MV-4-11 (cell line): ENCODE results near the gene ATG16L1.
A peak's percentile ranks its signal among the peaks of the same experiment; 100 is the strongest.

Experiments
- DNase-seq: peaks from one replicate; lab custom pipeline; 2025; lab: John Stamatoyannopoulos, UW

The ATG16L1 gene

DNA sequence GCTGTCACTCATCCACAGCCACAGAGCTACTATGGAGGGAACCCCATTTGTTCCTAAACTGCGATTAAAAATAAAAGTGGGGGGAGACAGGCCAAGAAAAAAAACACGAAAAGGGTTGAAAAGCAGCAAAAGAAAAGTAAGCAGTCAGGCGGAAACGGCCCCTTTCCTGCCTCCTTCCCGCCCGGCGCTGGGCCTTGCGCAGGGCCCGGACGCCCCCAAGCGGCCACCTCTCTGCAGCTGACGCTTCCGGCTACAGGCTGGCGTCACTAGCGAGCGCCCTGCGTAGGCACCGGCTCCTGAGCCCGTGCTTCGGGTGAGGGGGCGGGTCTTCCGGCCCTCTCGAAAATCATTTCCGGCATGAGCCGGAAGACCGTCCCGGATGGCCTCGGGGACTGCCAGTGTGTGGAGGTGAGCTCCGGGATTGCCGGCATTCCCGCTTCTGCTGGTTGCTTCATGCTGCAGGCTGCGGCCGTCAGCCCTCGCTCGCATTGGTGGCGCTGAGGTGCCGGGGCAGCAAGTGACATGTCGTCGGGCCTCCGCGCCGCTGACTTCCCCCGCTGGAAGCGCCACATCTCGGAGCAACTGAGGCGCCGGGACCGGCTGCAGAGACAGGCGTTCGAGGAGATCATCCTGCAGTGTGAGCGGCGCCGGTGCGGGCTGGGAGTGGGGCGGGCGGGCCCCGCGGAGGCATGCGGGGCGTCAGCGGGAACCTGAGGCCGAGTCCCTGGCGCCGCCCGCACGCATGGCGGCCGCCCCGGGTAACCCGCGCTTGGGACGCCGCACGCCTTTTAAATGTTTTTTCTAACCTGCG, at the start of gene ATG16L1:
ATG16L1 (plus strand) TSS at position 368 of the 811 bp plus-strand sequence; CDS start at position 523, 155 bp downstream.
- peak; percentile 96 for DNase-seq

DNA sequence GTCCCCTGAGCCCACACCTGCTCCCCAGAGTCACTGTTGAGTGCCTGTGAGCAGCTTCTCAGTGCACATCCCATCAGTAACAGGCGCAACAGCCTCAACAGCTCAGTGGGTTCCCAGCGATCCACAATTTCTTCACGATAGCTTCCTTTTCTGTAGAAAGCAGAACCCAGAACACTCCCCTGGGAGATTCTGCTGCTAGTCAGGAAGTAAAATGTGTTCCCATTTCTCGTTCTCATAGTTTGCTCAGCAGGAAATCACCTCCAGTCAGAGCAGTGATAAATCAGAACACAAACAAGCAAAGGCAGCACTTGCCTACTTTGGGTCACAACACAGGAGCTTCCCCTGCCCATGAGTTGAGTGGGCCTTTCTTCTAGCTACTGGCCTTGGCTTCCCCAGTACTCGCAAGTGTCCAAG, 48.9 kb upstream of the ATG16L1 start:
- peak; percentile 54 for DNase-seq

DNA sequence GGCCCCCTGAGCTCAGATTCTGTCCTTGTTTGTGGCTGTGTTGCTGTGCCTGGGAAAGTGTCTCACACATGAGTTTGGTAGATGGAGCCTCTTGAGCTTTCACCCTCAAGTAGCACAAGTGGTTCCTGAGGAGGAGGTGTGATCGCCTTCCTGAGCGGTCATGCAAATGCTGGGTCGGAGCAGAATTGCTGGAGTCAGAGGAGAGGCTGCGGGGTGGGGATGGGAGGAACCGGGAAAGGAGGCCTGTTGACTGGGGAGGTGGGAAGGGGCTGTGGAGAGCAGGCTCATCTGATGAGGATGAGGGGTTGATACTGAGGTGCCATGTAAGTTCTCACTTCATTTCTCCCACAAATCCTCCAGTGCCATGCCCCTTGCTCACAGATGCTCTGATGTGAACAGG, 48.4 kb upstream of the ATG16L1 start:
- no peak for DNase-seq

DNA sequence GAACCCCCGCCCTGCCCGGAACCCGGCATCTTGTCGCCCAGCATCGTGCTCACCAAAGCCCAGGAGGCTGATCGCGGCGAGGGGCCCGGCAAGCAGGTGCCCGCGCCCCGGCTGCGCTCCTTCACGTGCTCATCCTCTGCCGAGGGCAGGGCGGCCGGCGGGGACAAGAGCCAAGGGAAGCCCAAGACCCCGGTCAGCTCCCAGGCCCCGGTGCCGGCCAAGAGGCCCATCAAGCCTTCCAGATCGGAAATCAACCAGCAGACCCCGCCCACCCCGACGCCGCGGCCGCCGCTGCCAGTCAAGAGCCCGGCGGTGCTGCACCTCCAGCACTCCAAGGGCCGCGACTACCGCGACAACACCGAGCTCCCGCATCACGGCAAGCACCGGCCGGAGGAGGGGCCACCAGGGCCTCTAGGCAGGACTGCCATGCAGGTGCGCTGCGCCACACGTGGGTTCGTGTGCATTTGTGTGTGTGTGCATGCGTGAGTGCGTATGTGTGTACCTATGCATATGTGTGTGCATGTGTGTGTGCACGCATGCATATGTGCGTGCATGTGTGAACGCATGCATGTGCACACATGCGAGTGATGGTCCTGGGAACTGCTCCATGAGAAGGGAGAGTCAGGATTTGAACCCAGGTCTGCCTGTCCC, 47.1 kb upstream of the ATG16L1 start:
- no peak for DNase-seq

DNA sequence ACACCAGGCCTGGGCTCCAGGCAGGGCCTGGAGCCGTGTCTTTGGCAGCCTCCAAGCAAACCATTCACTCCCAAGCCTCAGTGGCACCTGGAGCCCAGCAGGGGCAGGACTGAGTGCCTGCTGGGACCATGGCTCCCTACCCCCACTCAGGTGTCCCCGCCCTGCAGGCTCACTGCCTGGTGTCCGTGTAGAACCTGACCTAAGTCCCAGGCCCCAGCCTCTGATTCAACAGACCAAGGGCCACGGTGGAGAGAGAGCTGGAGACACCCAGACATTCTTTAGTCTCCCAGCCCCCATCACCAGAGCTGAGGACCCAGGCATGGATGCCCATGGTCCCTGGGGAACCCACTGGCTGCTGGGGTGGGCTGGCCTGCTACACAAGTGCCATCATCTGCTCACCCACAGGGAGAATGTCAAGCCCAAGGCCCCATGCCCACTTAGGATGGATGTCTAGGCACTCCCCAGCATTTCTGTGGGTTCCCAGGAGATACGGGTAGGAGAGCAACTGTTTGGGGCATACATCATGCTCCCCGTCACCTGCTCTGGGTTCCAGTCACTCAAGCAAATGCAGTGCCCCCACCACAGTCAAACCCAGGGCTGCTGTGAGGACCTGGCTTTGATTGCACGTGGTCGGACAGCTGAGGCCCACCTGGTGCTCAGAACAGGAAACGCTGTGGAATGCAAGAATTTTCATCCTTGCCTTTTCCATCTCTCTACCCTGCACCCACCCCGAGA, 42.9 kb upstream of the ATG16L1 start:
- no peak for DNase-seq

DNA sequence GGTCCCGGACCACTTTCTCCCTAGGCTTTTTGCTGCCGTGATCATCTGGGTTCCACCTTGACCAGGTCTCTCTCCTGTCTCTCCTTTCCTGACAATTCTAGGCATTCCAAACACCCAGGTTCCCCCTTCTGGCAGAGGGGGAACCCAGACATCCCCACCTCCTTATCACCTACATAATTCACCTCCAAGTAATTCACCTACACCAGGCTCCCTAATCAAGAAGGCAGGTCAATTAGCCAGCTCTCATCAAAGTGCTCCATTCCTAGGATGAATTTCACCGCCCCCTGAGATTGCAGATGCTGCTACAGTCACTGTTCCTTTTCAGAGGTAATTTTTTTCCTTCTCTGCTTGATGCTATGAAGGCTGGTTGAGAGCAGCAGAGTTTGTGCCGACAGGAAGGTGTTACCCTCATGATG, 42.3 kb upstream of the ATG16L1 start:
- DNase-seq, result no peak

DNA sequence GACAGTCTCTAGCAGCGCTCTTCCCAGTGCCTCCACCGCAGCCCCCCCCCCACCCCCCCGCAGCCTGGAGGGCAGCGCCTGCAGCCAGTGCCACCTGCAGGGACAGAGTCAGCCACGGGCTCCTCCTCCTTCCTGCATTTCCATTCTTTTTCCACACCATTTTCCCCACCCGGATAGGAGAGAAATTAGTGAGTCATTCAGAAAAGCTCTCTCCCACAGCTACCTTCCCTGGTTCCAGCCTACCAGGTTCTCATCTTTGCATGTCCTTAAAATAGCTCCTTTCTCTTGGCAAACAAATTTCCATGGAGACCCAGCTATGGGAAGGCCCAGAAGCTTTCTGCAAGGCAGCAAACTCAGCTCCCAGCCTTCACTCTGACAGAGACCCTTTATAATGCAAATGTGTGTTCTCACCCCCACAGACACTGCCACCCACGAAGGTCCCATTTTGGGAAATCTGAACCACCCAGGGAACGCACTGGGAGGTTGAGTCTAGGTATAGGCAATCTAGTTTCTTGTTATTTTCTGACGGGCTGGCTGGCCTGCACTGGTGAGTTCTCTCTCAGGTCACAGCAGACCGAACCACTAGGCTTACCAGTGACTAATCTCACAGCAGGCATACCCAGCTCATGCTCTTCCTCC, 41.8 kb upstream of the ATG16L1 start:
- DNase-seq, result no peak

DNA sequence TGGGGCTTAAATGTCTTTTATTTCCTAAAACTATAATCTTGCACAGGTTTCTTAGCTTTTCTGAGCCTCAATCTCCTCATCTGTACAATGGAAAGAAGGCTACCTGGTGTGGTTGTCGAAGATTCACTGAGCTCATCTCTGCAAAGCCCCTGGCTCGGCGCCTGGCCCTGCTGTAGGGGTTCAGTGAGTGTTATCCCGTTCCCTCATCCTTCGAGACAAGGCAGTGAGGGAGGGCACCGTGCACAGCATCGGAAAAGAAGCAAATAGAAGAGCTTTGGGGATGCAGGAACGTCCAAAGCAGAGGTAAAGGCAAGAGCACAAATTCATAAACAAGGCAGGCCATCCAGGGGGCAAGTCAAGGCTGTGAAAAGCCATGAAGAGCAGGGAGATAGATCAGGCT, 41.2 kb upstream of the ATG16L1 start:
- DNase-seq, result no peak

DNA sequence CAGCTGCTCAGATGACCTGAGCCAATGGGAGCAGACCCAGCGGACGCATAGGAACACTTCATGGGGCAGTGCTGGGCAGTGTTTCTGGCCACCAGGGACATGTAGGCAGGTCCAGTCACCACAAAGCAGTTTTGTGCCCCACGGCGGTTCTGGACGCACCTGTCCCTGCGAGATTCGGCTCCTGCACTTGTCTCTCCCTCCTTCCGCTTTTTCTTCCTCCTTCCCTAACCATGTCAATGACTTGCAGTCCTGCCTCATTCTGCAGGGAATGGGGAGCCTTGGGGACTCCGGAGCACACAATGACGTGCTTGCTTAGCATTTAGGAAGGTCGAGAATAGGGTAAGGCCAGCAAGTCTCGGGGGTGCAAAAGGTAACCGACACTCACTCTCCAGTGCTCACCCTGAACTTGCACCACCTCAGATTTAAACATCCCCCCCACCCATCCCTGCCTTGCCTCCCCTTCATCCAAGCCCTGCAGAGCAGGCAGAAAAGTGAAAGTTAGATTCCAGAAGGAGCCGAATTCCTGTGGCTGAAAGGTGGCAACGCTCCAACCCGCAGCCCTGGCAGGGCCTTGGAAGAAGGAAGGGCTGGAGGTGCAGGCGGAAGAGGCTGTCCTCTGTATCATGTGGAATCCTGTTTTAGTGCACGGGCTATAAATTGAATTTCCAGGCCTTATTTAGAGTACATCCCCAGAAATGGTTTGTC, 40.5 kb upstream of the ATG16L1 start:
- no peak for DNase-seq

DNA sequence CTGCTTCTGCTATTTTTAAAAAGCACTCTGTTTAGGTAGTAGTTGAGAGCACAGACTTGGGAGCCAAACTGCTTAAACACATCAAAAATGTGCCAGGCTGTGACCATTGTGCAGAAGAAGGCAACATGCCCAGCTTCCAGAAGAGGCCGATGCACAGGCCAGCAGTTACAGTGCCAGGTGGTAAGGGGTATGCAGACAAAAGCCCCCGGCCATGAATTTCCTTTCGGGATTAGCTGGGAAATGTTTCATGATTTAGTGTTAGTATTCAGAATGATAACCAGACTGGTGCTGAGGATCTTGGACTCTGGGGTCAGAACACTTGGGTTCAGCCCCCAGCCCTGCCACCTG, 40.0 kb upstream of the ATG16L1 start:
- DNase-seq, result no peak

DNA sequence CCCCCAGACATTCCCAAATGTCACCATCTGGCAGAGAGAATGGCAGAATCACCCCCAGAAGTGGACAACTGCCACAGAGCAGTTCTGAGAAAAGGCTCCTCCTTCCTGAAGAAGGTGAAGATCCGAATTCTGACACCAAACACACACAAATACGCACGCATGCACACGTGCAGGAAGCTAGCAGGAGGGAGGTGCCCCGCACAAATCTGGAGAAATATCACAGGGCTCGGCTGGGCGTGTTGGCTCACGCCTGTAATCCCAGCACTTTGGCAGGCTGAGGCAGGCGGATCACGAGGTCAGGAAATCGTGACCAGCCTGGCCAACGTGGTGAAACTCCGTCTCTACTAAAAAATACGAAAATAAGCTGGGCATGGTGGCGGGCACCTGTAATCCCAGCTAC, 38.5 kb upstream of the ATG16L1 start:
- DNase-seq, result no peak

DNA sequence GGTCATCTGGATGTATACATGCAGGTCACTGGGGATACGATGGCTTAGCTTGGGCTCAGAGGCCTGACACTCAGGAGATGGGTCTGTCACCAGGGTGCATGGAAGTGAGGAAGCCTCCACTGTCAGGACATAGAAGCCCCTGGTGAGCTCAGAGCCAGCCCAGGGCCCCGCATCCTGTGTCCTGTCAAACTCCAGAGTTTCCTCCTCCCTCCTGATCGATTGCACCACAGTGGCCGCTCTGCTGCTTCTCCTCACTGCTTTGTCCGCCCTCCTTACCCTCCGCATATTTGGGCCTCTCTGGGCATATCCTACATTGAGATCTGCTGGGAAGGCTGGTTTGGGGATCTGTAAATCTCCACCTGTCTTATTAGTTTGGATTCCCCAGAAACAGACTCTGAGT, 37.5 kb upstream of the ATG16L1 start:
- no peak for DNase-seq

DNA sequence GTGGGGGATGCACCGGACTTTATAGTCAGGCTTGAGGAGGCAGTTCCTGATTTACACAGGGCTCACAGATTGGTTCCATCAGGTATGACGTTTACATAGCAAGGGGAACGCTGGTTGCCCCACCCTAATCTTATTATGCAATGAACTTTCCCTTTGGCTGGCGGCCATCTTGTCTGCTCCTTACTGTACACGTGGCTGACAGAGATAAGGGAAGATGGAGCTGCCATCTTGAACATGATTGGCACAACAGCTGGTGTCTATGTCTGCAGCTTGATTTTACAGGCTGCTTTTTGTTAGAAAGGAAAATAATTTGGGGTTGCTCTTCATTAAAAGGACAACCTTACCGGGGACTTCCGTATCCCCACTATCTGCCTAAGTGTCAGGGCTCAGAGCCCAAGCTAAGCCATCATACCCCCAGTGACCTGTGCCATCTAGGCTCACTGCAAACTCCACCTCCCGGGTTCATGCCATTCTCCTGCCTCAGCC, 33.5 kb upstream of the ATG16L1 start:
- peak; percentile 42 for DNase-seq

DNA sequence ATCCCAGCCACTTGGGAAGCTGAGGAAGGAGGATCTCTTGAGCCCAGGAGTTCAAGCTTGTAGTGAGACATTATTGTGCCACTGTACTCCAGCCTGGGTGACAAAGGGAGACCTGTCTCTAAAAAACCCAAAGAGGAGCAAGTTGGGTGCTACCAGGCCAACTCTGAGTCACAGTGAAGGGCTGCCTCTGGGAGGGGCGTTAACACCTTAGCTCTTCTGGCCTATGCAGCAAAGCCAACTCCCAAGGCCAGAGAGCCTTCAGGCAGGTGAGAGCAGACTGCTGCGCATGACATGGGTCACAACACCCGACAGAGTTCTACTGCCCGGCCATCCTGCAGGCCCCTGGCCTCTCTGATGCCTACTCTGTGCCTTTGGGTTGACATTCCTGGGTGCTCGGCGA, 32.6 kb upstream of the ATG16L1 start:
- no peak for DNase-seq

DNA sequence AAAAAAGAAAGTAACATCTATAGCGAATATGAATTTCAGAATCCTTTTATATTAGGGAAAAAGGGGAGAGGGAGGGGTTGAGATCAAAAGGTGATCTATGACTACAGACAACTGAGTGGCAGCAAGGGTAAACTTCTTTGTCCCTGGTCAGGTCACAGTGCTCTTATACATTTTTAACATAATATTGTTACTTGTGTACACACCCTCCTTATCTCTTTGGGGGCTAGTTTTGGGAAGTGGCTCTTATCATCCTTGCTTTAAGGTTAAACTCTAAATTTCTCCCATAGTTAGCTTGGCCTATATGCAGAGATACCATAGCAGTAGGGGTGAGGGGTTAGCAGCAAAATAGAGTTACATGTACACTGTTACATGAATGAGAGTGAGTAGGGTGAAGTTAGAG, 31.6 kb upstream of the ATG16L1 start:
- DNase-seq, result no peak

DNA sequence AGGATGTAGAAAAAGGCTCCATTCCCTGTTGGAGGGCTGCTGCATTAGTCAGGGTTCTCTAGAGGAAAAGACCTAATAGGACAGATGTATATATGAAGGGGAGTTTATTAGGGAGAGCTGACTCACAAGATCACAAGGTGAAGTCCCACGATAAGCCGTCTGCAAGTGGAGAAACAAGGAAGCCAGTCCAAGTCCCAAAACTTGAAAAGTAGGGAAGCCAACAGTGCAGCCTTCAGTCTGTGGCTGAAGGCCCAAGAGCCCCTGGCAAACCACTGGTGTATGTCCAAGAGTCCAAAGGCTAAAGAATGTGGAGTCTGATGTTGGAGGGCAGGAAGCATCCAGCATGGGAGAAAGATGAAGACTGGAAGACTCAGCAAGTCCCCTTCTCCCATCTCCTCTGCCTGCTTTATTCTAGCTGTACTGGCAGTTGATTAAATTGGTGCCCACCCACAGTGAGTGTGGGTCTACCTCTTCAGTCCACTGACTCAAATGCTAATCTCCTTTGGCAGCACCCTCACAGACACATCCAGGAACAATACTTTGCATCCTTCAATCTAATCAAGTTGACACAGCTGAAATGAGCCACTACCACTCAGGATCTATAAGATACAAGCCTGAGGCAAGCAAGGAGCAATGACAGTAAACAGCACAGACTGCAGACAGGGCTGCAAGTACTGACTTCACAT, 30.0 kb upstream of the ATG16L1 start:
- no peak for DNase-seq

DNA sequence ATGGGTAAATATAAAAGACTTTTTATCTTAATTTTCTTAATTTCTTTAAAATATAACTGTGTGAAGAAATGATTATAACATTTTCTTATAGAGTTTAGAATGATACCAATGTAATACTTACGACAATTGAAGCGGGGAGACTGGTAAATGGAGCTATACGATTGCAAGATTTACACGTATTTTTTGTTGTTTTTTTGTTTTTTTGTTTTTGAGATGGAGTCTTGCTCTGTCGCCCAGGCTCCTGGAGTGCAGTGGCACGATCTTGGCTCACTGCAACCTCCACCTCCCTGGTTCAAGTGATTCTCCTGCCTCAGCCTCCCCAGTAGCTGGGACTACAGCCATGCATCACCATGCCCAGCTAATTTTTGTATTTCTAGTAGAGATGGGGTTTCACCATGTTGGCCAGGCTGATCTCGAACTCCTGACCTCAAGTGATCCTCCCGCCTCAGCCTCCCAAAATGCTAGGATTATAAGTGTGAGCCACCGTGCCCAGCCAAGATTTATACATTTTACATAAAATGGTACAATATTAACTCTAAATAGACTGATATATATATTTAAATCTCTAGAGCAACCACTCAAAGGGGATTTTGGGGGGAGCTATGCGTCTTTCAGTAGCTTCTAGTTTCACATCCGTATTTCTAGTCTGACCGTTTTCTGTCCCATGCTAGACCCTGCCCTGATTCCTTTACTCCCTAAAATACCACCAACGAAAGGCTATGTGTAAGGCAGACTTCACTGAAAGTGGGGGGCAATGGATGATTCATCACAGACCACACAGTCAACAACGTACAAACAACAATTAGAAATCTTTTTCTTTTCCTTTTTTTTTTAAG, 28.2 kb upstream of the ATG16L1 start:
- DNase-seq, result peak; percentile 93

DNA sequence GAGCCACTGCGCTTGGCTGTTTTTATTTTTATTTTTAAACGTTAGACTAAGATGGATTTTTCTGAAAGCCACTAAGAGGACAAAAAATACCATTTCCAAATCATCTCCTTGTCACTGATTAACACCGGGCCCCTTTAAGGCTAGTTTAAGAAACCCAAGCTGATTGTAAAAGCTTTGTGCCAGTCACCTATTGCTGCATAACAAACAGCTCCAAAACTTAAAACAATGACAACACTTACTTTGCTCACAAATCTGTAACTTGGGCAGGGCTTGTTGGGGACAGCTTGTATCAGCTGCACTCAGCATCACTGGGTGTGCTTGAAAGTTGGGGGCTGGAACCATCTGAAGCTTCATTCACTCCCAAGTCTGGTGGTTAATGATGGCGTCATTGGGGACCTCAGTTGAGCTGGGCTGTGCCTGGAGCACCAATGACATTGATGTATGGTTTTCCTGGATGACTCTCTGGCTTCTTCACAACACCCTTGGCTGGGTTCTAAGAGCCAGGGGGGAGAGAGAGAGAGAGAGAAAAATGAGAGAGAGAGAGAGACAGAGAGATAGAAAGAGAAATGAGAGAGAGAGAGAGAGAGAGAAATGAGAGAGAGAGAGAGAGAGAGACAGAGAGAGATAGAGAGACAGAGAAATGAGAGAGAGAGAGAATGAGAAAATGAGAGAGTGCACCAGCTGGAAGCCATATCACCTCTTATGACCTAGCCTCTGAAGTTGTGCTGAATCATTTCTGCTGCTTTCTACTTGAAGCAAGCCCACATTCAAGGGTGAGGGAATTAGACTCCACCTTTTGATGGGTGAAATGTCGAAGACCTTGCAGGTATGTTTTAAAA, 26.0 kb upstream of the ATG16L1 start:
- DNase-seq, result peak; percentile 23

DNA sequence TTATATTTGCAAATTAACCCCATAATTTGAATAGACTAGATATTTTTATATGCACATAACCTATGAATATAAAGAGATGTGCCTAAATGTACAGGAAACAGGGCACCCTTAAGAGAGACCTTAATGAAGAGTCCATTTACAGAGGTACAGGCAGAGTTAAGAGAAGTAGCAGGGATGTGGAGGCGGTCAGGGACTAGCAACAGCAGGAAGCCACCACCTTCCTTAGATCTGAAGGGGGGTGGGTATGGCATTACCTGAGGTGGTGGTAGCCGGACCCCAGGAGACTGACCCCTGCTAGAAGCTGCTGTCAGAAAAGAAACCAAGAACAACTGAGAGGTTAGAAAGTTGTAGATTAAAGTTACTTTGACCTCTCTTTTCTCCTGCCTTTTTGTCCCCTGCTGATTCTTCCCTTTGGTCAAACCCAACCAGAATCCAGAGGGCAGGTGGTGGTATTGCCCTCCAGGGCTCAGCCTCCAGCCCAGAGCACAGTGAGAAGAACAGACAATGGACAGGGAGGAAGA, 24.9 kb upstream of the ATG16L1 start:
- no peak for DNase-seq
